ENCODE measurements around the gene ZNF593. TPM values are rescaled to one million over a fixed set of nuclear protein-coding genes. Genes with fewer than 3 reads are reported as not detected.

Gene ZNF593
- total and polyA plus RNA-seq, 10 of the 15 experiments (the other 5 are each of a cell fraction or from before 2014, with no cell fraction given), result 7.7 to 156 (median 51.0) TPM

DNA sequence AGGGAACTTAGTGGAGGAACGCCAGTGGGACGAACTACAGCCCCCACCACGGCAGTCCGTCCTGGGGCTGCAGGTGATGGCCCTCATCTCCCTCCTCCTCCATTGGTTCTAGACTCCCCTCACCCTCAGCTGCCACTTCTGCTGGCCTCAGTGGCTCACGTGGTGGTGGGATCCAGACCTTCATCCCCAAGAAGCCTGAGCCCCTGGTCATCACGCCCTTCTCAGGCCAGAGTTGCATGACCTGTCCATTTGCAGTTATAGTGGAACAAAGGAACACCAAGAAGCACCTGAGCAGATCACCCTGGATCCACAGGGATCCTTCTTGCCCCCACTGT lies 23.8 kb upstream of the ZNF593 start:
- RAD21 ChIA-PET (ENCODE audit: unreplicated experiment), result interaction anchor here (0.7 to 5.4 kb wide), 5 partner anchors 8 to 43 kb away, joined by 3 to 110 read pairs (median 18); no protein-coding TSS in a partner anchor
- CTCF ChIA-PET, result interaction anchor here (0.6 to 8.7 kb wide), 15 partner anchors 14 to 251 kb away, joined by 3 to 235 read pairs (median 8); partner anchors contain the start of genes PDIK1L and ZNF593
- ATAC-seq (no peak), FAIRE-seq (no peak), DNase-seq (ENCODE audit: low read depth, low spot score) (no peak)
- Histone ChIP-seq H2AFZ (ENCODE audit: control insufficient read depth, low read depth, low read length) (no peak overlapping the region), H3K79me2 (ENCODE audit: control insufficient read depth, insufficient read depth, low read length) (no peaks in the 10 kb centered on the region), H3K4me3 (no peak overlapping the region), H3K4me2 (ENCODE audit: control insufficient read depth, insufficient read depth) (no peak overlapping the region), H3K36me3 (ENCODE audit: control insufficient read depth in 2 of 2, insufficient read depth in 2 of 2, low read length in 1 of 2) (no peaks in the 10 kb centered on the region), H3K9me3 (replicated peaks; ENCODE audit: control insufficient read depth, insufficient read depth, low read length) (no peaks in the 10 kb centered on the region), H3K4me1 (ENCODE audit: control insufficient read depth, insufficient read depth, low read length) (no peaks in the 10 kb centered on the region), H4K20me1 (ENCODE audit: control insufficient read depth, insufficient read depth) (no peaks in the 10 kb centered on the region), H3K9ac (ENCODE audit: control insufficient read depth, insufficient read depth, low read length) (no peak overlapping the region), H3K27ac (ENCODE audit: control insufficient read depth, insufficient read depth) (no peak overlapping the region), H3K27me3 (replicated peaks in 1 of 2; ENCODE audit: control insufficient read depth in 2 of 2, insufficient read depth in 2 of 2, low read length in 1 of 2) (no peaks in the 10 kb centered on the region; a peak in 2 of 4 replicates)
- intact Hi-C loops (cut with micrococcal nuclease; ENCODE audit: unreplicated experiment) (loop anchor here (1.0 to 5.0 kb wide), 2 partner anchors 41 to 109 kb away; no protein-coding TSS in a partner anchor), in situ Hi-C loops (cut with MboI) (loop anchor here (5.0 kb wide), 1 partner anchor 39 kb away; no protein-coding TSS in a partner anchor)
- 0% methylated on average over 6 of the region's 6 CpGs for WGBS (ENCODE audit: insufficient coverage, insufficient replicate concordance, low lambda C conversion rate, missing lambda C conversion rate)
- POLR2A ChIA-PET, result no interaction called here
- TF ChIP-seq MLLT1 (IDR thresholded peaks at IDR 0.05) (no peak), POLR2AphosphoS5 (IDR thresholded peaks at IDR 0.05; ENCODE audit: low read length) (no peak), ZNF592 (IDR thresholded peaks at IDR 0.05) (no peak)
- TF ChIP-seq, protein P1, sequence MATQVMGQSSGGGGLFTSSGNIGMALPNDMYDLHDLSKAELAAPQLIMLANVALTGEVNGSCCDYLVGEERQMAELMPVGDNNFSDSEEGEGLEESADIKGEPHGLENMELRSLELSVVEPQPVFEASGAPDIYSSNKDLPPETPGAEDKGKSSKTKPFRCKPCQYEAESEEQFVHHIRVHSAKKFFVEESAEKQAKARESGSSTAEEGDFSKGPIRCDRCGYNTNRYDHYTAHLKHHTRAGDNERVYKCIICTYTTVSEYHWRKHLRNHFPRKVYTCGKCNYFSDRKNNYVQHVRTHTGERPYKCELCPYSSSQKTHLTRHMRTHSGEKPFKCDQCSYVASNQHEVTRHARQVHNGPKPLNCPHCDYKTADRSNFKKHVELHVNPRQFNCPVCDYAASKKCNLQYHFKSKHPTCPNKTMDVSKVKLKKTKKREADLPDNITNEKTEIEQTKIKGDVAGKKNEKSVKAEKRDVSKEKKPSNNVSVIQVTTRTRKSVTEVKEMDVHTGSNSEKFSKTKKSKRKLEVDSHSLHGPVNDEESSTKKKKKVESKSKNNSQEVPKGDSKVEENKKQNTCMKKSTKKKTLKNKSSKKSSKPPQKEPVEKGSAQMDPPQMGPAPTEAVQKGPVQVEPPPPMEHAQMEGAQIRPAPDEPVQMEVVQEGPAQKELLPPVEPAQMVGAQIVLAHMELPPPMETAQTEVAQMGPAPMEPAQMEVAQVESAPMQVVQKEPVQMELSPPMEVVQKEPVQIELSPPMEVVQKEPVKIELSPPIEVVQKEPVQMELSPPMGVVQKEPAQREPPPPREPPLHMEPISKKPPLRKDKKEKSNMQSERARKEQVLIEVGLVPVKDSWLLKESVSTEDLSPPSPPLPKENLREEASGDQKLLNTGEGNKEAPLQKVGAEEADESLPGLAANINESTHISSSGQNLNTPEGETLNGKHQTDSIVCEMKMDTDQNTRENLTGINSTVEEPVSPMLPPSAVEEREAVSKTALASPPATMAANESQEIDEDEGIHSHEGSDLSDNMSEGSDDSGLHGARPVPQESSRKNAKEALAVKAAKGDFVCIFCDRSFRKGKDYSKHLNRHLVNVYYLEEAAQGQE (IDR thresholded peaks at IDR 0.05; ENCODE audit: low read depth, low read length), result no peak
- BruUV-seq (replicated peaks), result no TSS peak
- SMC1A ChIA-PET (ENCODE audit: uncharacterized antibody, unreplicated experiment), result interaction anchor here (0.8 to 7.9 kb wide), 11 partner anchors 10 to 269 kb away, joined by 3 to 131 read pairs (median 4); partner anchors contain the start of gene SH3BGRL3
